Ecto neural progenitor cell (in vitro differentiated cells): ENCODE data around the gene ID2.
A peak's percentile ranks its signal among the peaks of the same experiment; 100 is the strongest.

ENCODE experiments used
- DNase-seq: peaks from one replicate; pipeline ENCODE4 v3.0.0-alpha.2; 2018; ENCODE audit warnings: low spot score

The ID2 gene

GRCh38 chr2:8681786-8682692 lies at the start of gene ID2:
Gene ID2 (plus strand): TSS chr2:8682056. CDS start chr2:8682166, 110 bp downstream.
- peak; percentile 100 for DNase-seq

- DNase-seq, result no peak
Observed at GRCh38 chr2:8632755-8633154, 49.1 kb upstream of the ID2 start.

GRCh38 chr2:8633186-8633734 lies 48.6 kb upstream of the ID2 start:
- no peak for DNase-seq

GRCh38 chr2:8633735-8634313 lies 48.0 kb upstream of the ID2 start:
- DNase-seq, result no peak

- no peak for DNase-seq
Observed at GRCh38 chr2:8634466-8635172, 47.2 kb upstream of the ID2 start.

- DNase-seq, result no peak
Observed at GRCh38 chr2:8636041-8636491, 45.8 kb upstream of the ID2 start.

GRCh38 chr2:8636721-8637636 lies 44.9 kb upstream of the ID2 start:
- DNase-seq, result peak; percentile 73

- DNase-seq, result no peak
Observed at GRCh38 chr2:8638327-8638726, 43.5 kb upstream of the ID2 start.

GRCh38 chr2:8639122-8639635 lies 42.7 kb upstream of the ID2 start:
- no peak for DNase-seq

- no peak for DNase-seq
Observed at GRCh38 chr2:8640498-8640897, 41.4 kb upstream of the ID2 start.

GRCh38 chr2:8641301-8641965 lies 40.4 kb upstream of the ID2 start:
- DNase-seq, result no peak

- no peak for DNase-seq
Observed at GRCh38 chr2:8642366-8643068, 39.3 kb upstream of the ID2 start.

GRCh38 chr2:8643250-8643995 lies 38.4 kb upstream of the ID2 start:
- no peak for DNase-seq

GRCh38 chr2:8643996-8644356 lies 37.9 kb upstream of the ID2 start:
- DNase-seq, result no peak

GRCh38 chr2:8644605-8645175 lies 37.2 kb upstream of the ID2 start:
- no peak for DNase-seq

- DNase-seq, result no peak
Observed at GRCh38 chr2:8645176-8645831, 36.6 kb upstream of the ID2 start.

- DNase-seq, result no peak
Observed at GRCh38 chr2:8646731-8647461, 35.0 kb upstream of the ID2 start.

GRCh38 chr2:8647462-8647857 lies 34.4 kb upstream of the ID2 start:
- DNase-seq, result no peak
